GM13976 (cell line): ENCODE results near the gene STEAP1B.
"Not testable (repeated sequence)": the region's sequence is repeated elsewhere in the genome, so short reads cannot be mapped to it uniquely, and the experiment has no call there.

Source experiments
- DNase-seq: peaks from one replicate; pipeline ENCODE4 v3.0.0; 2012; ENCODE audit warnings: low spot score
- in situ Hi-C: fragments of 300-500 bp; cut with MboI; formaldehyde crosslinking; loops from one replicate; pipeline ENCODE4 v1.12.0; 2022; ENCODE audit warnings: low sequenced_read_pairs, mixed read lengths, inconsistent platforms; ENCODE audit not compliant: unreplicated experiment
- TF ChIP-seq, protein P1 (sequence below): IDR thresholded peaks from 2 replicates; pipeline ENCODE4 v1.5.1; 2012; ENCODE audit warnings: borderline replicate concordance, mild to moderate bottlenecking; ENCODE audit not compliant: insufficient read depth; ENCODE audit errors: extremely low read depth, missing control alignments, control extremely low read depth

The STEAP1B gene

DNA sequence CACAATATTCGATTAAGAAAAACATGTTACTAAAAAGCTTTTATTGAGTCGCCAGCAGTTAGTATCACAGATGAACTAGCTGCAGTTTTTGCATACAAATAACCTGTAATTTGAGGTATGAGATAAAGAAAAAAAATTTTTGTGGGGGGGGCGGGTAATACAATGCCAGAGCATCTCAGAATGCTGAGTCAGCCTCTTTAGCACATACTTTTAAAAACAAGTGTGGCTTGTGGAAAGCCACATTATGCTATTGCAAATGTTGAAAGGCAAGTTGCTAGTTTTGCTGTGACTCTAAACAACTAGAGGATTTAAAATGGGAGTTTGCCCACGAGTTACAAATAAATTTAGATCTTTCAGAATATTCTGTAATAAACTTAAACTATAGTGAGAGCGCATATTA, 2.1 kb upstream of the STEAP1B start:
- in situ Hi-C loops, DNase-seq: not testable (repeated sequence)

DNA sequence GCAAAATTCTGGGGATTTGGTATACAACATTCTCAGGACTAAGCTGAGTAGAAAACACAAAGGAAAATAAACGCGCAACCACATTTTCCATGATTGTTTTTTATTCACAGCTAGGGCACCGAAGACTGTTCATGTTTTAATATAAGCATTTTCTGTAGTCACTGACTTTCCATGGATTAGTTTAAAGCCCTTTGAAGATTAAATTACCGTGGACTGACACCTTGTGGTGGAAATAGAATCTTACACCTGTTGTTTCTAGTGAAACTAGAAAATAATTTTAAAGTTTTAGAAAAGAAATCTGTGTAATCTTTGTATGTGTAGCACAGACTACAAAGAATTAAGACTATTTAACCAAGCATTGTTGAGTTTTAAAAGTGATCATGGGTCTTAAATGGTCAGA, 1.3 kb upstream of the STEAP1B start:
- DNase-seq, in situ Hi-C loops: not testable (repeated sequence)

DNA sequence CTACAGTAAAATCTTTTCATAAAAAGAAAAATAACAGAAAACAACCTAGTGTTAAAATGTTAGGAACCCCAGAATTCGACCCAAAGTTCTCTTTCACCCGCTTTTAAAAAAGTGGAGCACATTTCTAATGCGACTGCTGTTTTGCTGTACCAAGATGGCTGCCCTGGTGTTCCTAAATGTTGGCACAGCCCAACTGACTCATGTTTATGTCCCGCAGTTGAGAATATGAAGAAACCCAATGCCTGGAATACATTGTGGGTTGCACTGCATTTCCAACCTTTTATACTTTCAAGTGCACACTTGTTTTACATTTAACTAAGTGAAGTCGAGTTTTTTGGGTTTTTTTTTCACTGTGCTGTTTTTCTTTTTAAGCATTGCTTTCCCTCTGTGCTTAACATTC, 944 bp downstream of the STEAP1B start:
- TF ChIP-seq, protein P1, sequence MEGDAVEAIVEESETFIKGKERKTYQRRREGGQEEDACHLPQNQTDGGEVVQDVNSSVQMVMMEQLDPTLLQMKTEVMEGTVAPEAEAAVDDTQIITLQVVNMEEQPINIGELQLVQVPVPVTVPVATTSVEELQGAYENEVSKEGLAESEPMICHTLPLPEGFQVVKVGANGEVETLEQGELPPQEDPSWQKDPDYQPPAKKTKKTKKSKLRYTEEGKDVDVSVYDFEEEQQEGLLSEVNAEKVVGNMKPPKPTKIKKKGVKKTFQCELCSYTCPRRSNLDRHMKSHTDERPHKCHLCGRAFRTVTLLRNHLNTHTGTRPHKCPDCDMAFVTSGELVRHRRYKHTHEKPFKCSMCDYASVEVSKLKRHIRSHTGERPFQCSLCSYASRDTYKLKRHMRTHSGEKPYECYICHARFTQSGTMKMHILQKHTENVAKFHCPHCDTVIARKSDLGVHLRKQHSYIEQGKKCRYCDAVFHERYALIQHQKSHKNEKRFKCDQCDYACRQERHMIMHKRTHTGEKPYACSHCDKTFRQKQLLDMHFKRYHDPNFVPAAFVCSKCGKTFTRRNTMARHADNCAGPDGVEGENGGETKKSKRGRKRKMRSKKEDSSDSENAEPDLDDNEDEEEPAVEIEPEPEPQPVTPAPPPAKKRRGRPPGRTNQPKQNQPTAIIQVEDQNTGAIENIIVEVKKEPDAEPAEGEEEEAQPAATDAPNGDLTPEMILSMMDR = no peak
- in situ Hi-C loops = no loop called here
- DNase-seq = no peak

DNA sequence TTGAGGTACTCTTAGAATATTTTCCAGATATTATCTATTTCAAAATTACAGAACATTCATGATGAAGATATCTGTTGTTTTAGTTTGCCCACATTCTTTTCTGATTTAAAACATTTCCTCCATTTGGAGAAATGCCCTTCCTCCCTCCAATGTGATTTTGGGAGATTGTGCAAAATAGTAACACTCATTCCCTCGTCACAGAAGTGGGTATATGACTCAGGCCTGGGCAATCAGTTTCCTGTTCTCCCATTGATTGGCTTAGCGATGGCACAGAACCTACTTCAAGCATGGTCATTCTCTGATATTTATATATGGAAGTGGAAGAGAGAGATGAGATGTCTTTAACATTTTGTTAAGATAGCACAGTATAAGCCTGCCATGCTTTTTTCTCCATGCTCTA, 3.1 kb downstream of the STEAP1B start:
- in situ Hi-C loops, DNase-seq: not testable (repeated sequence)

DNA sequence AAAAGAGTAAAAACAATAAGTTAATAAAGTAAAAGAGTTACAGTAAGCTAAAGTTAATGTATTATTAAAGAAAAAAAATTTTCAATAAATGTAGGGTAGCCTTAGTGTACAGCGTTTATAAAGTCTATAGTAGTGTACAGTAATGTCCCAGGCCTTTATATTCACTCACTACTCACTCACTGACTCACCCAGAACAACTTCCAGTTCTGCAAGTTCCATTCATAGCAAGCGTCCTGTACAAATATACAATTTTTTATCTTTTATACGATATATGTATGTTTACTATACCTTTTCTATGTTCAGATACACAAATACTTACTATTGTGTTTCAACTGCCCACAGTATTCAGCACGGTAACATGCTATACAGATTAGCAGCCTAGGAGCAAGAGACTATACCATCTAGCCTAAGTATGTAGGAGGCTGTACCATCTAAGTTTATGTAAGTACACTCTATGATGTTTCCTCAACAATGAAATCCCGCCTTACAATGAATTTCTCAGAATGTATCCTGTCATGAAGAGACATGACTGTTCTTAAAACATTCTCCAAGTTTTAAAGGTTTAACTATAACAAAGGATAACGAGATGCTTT, 3.6 kb downstream of the STEAP1B start:
- in situ Hi-C loops, DNase-seq: not testable (repeated sequence)

DNA sequence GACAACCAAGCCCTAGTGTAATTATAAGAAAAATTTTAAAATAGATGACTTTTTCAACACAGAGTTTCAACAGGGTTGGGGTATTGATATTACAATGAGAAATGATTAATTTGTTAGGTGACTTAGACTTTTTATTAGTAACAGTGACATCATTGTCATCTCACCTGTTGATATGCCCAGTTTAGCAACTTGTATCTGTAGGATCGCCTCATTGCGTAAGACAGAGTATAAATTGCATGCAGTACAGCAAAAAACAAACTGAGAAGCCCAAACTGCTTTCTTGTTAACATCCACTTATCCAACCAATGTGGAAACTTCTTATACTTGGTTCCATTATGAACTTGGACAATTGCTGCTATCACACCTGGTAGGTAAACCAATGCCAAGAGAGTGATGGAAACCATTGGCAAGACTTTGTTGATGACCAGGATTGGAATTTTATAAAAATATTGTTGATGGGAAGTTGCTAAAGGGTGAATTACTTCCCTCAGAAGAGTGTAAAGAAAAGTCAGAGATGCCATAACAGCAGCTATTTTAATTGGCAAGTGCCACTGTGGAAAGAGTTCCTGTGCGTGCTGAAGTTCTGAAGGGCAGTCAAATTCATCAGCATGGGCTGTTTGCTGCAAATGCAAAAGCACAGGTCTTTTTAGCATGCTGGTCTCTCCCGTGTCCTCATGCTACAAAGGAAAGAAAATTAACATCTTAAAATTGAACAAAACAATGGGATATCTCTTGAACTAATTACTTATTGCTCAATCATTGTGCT, 6.6 kb downstream of the STEAP1B start:
- in situ Hi-C loops, DNase-seq: not testable (repeated sequence)

DNA sequence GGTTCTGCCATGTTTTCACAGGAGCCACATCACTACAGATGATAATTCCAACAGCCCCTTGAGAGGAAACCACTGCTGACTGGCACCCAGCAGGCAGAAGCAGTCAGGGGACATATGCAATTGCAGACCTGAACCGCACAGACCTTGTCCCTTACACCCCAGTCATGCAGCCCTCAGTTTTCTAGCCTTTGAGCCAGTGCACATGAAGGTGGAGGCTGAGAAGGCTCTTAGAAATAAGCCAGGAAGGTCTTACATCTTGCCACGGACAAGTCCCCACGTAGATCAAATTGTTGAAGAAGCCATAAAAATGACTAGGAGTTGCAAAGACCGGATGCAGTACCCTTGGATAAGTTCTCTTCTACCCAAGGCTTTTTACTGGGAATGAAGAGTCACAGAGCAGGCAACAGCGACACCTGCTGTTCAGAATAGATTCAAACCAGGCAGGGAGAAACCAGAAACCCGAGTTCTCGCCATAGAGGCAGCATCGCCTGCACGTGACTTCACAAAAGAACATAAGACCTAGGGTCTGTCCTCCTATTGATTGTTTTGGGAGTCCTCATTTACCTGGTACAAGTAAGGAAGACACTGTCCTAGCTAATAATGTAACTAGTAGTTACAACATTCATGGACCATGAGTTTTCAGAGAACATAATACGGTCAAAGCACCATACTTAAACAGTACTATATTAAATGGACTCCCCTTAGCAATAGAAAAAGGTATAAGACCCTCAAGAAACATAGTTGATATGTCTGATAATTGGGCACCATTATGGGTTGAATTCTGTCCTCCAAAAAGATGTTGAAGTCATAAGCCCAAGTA, 11.1 kb downstream of the STEAP1B start:
- TF ChIP-seq, protein P1 = peak; percentile 77
- peak; percentile 61 for DNase-seq
- in situ Hi-C loops = loop anchor here (5.0 kb wide), 1 partner anchor 377 kb away; no protein-coding TSS in a partner anchor

DNA sequence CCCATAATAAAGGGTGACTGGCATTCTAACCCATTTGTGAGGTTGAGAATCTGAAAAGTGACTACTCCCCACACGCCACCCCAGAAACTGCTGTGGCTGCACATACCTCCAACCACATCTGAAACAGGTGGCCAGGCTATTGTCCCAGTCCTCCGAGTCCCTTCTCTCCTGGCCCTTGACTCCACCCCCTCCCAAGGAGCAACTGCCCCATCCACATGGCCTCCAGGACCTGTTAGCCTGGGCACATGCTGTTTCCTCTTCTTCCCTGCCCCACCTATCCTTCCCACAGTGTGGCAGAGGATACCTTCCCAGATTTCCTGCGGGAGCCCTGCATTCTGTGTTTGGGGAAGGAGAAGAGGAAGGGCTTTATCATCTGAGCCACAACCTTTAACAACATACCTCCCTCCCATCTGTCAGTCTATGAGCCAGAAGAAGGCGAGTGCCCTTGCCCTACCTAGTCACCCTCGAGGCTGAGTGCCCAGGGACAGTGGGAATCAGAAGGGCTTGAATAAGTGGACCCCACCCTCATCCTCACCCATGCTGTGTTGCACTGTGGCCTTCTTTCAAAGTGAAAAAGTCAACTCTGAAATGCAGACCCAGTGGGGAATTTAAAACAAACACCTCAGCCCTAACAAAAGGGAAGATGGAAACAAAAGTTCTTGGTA, 11.9 kb downstream of the STEAP1B start:
- in situ Hi-C loops = loop anchor here (5.0 kb wide), 1 partner anchor 376 kb away; no protein-coding TSS in a partner anchor
- no peak for DNase-seq
- TF ChIP-seq, protein P1 = no peak

DNA sequence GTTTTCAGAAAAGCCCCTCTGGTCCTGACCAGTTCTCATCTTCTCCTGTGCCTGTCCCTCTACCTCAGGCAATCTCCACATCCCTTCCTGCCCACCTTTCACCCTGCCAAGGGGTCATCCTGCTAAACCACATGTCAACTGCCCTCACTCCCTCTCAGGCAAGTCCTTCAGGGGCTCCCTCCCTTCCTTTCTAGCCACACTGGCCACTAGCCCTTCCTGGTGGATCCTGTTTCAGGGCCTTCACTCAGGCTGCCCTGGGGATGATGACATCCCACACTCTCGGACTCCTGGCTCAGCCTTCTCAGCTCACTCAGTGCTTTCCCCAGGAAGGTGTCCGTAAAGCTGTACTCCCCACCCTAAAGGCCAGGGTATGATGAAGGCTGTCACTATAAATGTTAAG, 13.4 kb downstream of the STEAP1B start:
- in situ Hi-C loops = loop anchor here (5.0 kb wide), 1 partner anchor 374 kb away; no protein-coding TSS in a partner anchor
- TF ChIP-seq, protein P1 = no peak

More for the DNA sequence above, 13.4 kb downstream of the STEAP1B start:
- no peak for DNase-seq
